HEK293 (cell line): ENCODE measurements around the gene SSBP3.

Experiments
- OSR2 ChIP-seq: fragments of 450-650 bp; formaldehyde crosslinking; IDR thresholded peaks from 2 replicates; pipeline ENCODE4 v1.5.1; 2016; ENCODE audit warnings: missing biosample characterization, missing genetic modification characterization
- REPIN1 ChIP-seq: fragments of 450-650 bp; formaldehyde crosslinking; IDR thresholded peaks from 2 replicates; pipeline ENCODE4 v1.5.1; 2017; ENCODE audit warnings: missing biosample characterization, missing genetic modification characterization, low read depth
- SCRT1 ChIP-seq: fragments of 450-650 bp; formaldehyde crosslinking; IDR thresholded peaks from 2 replicates; pipeline ENCODE4 v1.5.1; 2016; ENCODE audit warnings: missing biosample characterization, missing genetic modification characterization, borderline replicate concordance
- TRIM28 ChIP-seq: IDR thresholded peaks from 2 replicates; pipeline ENCODE4 v1.6.1; 2011; ENCODE audit warnings: low read length, control low read depth, borderline replicate concordance
- YY1 ChIP-seq: fragments of 450-650 bp; formaldehyde crosslinking; IDR thresholded peaks from 2 replicates; pipeline ENCODE4 v1.5.1; 2018; ENCODE audit warnings: missing biosample characterization, missing genetic modification characterization
- YY2 ChIP-seq: fragments of 450-650 bp; formaldehyde crosslinking; IDR thresholded peaks from 2 replicates; pipeline ENCODE4 v1.5.1; 2016; ENCODE audit warnings: missing biosample characterization, missing genetic modification characterization
- ZBTB1 ChIP-seq: fragments of 450-650 bp; formaldehyde crosslinking; IDR thresholded peaks from 2 replicates; pipeline ENCODE4 v1.5.1; 2016; ENCODE audit warnings: missing biosample characterization, missing genetic modification characterization
- ZBTB6 ChIP-seq: fragments of 450-650 bp; formaldehyde crosslinking; IDR thresholded peaks from 2 replicates; pipeline ENCODE4 v1.5.1; 2017; ENCODE audit warnings: missing biosample characterization, missing genetic modification characterization
- ZEB2 ChIP-seq: fragments of 450-650 bp; formaldehyde crosslinking; IDR thresholded peaks from 2 replicates; pipeline ENCODE4 v1.5.1; 2016; ENCODE audit warnings: missing biosample characterization, missing genetic modification characterization
- ZIC2 ChIP-seq: fragments of 450-650 bp; formaldehyde crosslinking; IDR thresholded peaks from 2 replicates; pipeline ENCODE4 v1.5.1; 2016; ENCODE audit warnings: missing biosample characterization, missing genetic modification characterization
- ZNF114 ChIP-seq: fragments of 450-650 bp; formaldehyde crosslinking; IDR thresholded peaks from 2 replicates; pipeline ENCODE4 v1.5.0; 2017; ENCODE audit warnings: missing biosample characterization, missing genetic modification characterization
- ZNF175 ChIP-seq: fragments of 450-650 bp; formaldehyde crosslinking; IDR thresholded peaks from 2 replicates; pipeline ENCODE4 v1.5.1; 2016; ENCODE audit warnings: missing biosample characterization, missing genetic modification characterization
- ZNF184 ChIP-seq: fragments of 450-650 bp; IDR thresholded peaks from 2 replicates; pipeline ENCODE4 v1.5.1; 2018; ENCODE audit warnings: missing biosample characterization, mild to moderate bottlenecking, missing genetic modification characterization
- ZNF202 ChIP-seq: fragments of 450-650 bp; formaldehyde crosslinking; IDR thresholded peaks from 2 replicates; pipeline ENCODE4 v1.5.1; 2016; ENCODE audit warnings: missing biosample characterization, missing genetic modification characterization, borderline replicate concordance
- ZNF341 ChIP-seq: fragments of 450-650 bp; formaldehyde crosslinking; IDR thresholded peaks from 2 replicates; pipeline ENCODE4; 2016; ENCODE audit warnings: low read depth, missing biosample characterization, missing genetic modification characterization
- ZNF404 ChIP-seq: fragments of 450-650 bp; formaldehyde crosslinking; IDR thresholded peaks from 2 replicates; pipeline ENCODE4 v1.5.1; 2017; ENCODE audit warnings: missing biosample characterization, missing genetic modification characterization
- ZNF473 ChIP-seq: fragments of 450-650 bp; formaldehyde crosslinking; IDR thresholded peaks from 2 replicates; pipeline ENCODE4 v1.5.1; 2017; ENCODE audit warnings: missing biosample characterization, missing genetic modification characterization
- ZNF658 ChIP-seq: fragments of 450-650 bp; formaldehyde crosslinking; IDR thresholded peaks from 2 replicates; pipeline ENCODE4; 2016; ENCODE audit warnings: missing biosample characterization, missing genetic modification characterization
- ZNF660 ChIP-seq: fragments of 450-650 bp; IDR thresholded peaks from 2 replicates; pipeline ENCODE4 v1.5.1; 2018; ENCODE audit warnings: missing biosample characterization, mild to moderate bottlenecking, missing genetic modification characterization
- TF ChIP-seq, protein P1 (sequence below): fragments of 450-650 bp; formaldehyde crosslinking; IDR thresholded peaks from 2 replicates; pipeline ENCODE4 v1.5.1; 2016; ENCODE audit warnings: missing biosample characterization, missing genetic modification characterization
- TF ChIP-seq, protein P2 (sequence below): fragments of 450-650 bp; formaldehyde crosslinking; conservative IDR thresholded peaks from 2 replicates; pipeline ENCODE4 v1.5.1; 2016; ENCODE audit warnings: low read depth, missing biosample characterization, missing genetic modification characterization
- TF ChIP-seq, protein P3 (sequence below): fragments of 450-650 bp; formaldehyde crosslinking; IDR thresholded peaks from 2 replicates; pipeline ENCODE4 v1.5.1; 2016; ENCODE audit warnings: missing biosample characterization, missing genetic modification characterization
- TF ChIP-seq, protein P4 (sequence below): fragments of 450-650 bp; formaldehyde crosslinking; IDR thresholded peaks from 2 replicates; pipeline ENCODE4 v1.5.1; 2016; ENCODE audit warnings: missing biosample characterization, missing genetic modification characterization
- TF ChIP-seq, protein P5 (sequence below): fragments of 450-650 bp; formaldehyde crosslinking; IDR thresholded peaks from 2 replicates; pipeline ENCODE4 v1.5.1; 2017; ENCODE audit warnings: missing biosample characterization, missing genetic modification characterization
- TF ChIP-seq, protein P6 (sequence below): fragments of 450-650 bp; formaldehyde crosslinking; conservative IDR thresholded peaks from 2 replicates; pipeline ENCODE4 v1.5.1; 2016; ENCODE audit warnings: low read depth, missing biosample characterization, missing genetic modification characterization

The SSBP3 gene

DNA sequence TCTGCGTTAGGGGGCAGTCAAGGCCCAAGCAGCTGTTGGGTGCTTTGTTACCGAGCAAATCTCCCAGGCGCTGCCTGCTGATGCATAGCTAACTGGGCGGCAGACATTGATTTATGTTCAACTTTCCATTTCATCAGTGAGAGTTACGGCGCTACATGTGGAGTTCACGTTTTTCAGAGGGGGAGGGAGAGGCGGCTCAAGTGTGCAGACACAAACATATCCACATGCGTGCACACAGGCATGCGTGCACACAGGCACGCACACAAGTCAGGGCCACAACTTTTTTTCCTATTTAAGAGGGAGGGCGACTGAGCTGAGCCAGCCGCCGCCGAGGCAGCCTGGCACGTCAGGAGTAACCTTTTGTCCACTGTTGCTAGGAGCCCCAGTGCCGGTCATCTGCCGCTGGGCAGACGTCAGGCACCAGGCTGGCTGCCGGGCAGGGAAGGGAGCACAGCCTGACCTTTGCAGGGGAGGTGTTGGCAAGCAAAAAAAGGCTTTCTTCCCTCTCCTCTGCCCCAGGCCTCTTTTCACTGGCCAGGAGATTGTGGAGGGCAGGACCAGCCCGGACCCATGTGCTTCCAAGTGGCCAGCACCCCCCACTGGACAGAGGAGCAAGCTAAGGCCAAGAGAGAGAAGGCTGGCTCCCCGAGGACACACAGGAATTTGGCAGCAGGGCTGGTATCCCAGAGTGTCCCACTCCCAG, 133.0 kb downstream of the SSBP3 start (continued):
- TF ChIP-seq, protein P1, sequence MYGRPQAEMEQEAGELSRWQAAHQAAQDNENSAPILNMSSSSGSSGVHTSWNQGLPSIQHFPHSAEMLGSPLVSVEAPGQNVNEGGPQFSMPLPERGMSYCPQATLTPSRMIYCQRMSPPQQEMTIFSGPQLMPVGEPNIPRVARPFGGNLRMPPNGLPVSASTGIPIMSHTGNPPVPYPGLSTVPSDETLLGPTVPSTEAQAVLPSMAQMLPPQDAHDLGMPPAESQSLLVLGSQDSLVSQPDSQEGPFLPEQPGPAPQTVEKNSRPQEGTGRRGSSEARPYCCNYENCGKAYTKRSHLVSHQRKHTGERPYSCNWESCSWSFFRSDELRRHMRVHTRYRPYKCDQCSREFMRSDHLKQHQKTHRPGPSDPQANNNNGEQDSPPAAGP (tag by site-specific recombination): peak; percentile 92
- TF ChIP-seq ZNF473: no peak
- TF ChIP-seq, protein P2, sequence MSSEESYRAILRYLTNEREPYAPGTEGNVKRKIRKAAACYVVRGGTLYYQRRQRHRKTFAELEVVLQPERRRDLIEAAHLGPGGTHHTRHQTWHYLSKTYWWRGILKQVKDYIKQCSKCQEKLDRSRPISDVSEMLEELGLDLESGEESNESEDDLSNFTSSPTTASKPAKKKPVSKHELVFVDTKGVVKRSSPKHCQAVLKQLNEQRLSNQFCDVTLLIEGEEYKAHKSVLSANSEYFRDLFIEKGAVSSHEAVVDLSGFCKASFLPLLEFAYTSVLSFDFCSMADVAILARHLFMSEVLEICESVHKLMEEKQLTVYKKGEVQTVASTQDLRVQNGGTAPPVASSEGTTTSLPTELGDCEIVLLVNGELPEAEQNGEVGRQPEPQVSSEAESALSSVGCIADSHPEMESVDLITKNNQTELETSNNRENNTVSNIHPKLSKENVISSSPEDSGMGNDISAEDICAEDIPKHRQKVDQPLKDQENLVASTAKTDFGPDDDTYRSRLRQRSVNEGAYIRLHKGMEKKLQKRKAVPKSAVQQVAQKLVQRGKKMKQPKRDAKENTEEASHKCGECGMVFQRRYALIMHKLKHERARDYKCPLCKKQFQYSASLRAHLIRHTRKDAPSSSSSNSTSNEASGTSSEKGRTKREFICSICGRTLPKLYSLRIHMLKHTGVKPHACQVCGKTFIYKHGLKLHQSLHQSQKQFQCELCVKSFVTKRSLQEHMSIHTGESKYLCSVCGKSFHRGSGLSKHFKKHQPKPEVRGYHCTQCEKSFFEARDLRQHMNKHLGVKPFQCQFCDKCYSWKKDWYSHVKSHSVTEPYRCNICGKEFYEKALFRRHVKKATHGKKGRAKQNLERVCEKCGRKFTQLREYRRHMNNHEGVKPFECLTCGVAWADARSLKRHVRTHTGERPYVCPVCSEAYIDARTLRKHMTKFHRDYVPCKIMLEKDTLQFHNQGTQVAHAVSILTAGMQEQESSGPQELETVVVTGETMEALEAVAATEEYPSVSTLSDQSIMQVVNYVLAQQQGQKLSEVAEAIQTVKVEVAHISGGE (tag by site-specific recombination): no peak
- no peak for TF ChIP-seq YY2 (tag by site-specific recombination)
- peak; percentile 90 for TF ChIP-seq ZNF660 (tag by site-specific recombination)
- TF ChIP-seq ZBTB6 (tag by site-specific recombination): no peak
- no peak for TF ChIP-seq ZBTB1 (tag by site-specific recombination)
- peak; percentile 78 for TF ChIP-seq OSR2
- no peak for TF ChIP-seq REPIN1
- TF ChIP-seq, protein P3, sequence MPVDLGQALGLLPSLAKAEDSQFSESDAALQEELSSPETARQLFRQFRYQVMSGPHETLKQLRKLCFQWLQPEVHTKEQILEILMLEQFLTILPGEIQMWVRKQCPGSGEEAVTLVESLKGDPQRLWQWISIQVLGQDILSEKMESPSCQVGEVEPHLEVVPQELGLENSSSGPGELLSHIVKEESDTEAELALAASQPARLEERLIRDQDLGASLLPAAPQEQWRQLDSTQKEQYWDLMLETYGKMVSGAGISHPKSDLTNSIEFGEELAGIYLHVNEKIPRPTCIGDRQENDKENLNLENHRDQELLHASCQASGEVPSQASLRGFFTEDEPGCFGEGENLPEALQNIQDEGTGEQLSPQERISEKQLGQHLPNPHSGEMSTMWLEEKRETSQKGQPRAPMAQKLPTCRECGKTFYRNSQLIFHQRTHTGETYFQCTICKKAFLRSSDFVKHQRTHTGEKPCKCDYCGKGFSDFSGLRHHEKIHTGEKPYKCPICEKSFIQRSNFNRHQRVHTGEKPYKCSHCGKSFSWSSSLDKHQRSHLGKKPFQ (tag by site-specific recombination): peak; percentile 88
- TF ChIP-seq ZEB2 (tag by site-specific recombination): peak; percentile 82
- peak; percentile 97 for TF ChIP-seq ZIC2 (tag by site-specific recombination)
- TF ChIP-seq, protein P4, sequence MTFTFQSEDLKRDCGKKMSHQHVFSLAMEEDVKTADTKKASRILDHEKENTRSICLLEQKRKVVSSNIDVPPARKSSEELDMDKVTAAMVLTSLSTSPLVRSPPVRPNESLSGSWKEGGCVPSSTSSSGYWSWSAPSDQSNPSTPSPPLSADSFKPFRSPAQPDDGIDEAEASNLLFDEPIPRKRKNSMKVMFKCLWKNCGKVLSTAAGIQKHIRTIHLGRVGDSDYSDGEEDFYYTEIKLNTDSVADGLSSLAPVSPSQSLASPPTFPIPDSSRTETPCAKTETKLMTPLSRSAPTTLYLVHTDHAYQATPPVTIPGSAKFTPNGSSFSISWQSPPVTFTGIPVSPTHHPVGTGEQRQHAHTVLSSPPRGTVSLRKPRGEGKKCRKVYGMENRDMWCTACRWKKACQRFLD (tag by site-specific recombination): no peak
- TF ChIP-seq ZNF175: no peak
- TF ChIP-seq, protein P5, sequence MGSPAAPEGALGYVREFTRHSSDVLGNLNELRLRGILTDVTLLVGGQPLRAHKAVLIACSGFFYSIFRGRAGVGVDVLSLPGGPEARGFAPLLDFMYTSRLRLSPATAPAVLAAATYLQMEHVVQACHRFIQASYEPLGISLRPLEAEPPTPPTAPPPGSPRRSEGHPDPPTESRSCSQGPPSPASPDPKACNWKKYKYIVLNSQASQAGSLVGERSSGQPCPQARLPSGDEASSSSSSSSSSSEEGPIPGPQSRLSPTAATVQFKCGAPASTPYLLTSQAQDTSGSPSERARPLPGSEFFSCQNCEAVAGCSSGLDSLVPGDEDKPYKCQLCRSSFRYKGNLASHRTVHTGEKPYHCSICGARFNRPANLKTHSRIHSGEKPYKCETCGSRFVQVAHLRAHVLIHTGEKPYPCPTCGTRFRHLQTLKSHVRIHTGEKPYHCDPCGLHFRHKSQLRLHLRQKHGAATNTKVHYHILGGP (tag by site-specific recombination): no peak
- TF ChIP-seq ZNF184: no peak
- 0 out of 2 replicates have a peak, but pooled peaks have one; percentile 37 for TF ChIP-seq ZNF341
- TF ChIP-seq ZNF404 (tag by site-specific recombination): no peak
- TF ChIP-seq, protein P6, sequence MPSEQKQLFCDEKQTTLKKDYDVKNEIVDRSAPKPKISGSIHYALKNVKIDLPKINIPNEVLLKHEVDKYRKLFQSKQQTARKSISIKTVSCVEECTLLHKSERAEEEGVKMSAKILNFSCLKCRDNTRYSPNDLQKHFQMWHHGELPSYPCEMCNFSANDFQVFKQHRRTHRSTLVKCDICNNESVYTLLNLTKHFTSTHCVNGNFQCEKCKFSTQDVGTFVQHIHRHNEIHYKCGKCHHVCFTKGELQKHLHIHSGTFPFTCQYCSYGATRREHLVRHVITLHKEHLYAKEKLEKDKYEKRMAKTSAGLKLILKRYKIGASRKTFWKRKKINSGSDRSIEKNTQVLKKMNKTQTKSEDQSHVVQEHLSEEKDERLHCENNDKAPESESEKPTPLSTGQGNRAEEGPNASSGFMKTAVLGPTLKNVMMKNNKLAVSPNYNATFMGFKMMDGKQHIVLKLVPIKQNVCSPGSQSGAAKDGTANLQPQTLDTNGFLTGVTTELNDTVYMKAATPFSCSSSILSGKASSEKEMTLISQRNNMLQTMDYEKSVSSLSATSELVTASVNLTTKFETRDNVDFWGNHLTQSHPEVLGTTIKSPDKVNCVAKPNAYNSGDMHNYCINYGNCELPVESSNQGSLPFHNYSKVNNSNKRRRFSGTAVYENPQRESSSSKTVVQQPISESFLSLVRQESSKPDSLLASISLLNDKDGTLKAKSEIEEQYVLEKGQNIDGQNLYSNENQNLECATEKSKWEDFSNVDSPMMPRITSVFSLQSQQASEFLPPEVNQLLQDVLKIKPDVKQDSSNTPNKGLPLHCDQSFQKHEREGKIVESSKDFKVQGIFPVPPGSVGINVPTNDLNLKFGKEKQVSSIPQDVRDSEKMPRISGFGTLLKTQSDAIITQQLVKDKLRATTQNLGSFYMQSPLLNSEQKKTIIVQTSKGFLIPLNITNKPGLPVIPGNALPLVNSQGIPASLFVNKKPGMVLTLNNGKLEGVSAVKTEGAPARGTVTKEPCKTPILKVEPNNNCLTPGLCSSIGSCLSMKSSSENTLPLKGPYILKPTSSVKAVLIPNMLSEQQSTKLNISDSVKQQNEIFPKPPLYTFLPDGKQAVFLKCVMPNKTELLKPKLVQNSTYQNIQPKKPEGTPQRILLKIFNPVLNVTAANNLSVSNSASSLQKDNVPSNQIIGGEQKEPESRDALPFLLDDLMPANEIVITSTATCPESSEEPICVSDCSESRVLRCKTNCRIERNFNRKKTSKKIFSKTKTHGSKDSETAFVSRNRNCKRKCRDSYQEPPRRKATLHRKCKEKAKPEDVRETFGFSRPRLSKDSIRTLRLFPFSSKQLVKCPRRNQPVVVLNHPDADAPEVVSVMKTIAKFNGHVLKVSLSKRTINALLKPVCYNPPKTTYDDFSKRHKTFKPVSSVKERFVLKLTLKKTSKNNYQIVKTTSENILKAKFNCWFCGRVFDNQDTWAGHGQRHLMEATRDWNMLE: no peak
- TF ChIP-seq ZNF202 (tag by site-specific recombination): no peak
- TF ChIP-seq ZNF114 (tag by site-specific recombination): no peak
- no peak for TF ChIP-seq ZNF658 (tag by site-specific recombination)
- no peak; the same call in 1 of the 2 replicates for TF ChIP-seq YY1 (tag by site-specific recombination)
- TF ChIP-seq TRIM28: peak; percentile 100
- peak; percentile 68 for TF ChIP-seq SCRT1 (tag by site-specific recombination)
